ENCODE results near the gene ARHGAP26.

DNA sequence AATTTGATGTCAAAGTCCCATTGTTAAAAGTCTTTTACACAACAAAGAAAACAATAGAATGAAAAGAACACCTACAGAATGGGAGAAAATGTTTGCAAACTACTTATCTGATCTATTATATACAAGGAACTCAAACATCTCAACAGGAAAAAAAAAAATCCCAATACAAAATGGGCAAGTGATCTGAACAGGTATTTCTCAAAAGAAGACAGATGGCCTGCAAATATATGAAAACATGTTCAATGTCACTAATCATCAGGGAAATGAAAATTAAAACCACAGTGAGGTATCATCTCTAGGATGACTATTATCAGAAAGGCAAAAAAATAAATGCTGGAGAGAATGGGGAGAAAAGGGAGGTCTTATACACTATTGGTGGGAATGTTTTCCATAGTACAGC is 301.8 kb downstream of the ARHGAP26 start:
- TF ChIP-seq CTCF (IDR thresholded peaks at IDR 0.05): no peak
- TF ChIP-seq POLR2A (IDR thresholded peaks at IDR 0.05): no peak
